Caco-2 (cell line): ENCODE measurements around the gene LPAR3. TPM values are rescaled to one million over a fixed set of nuclear protein-coding genes. Genes with fewer than 3 reads are reported as not detected.

Source experiments
- BruUV-seq: library from RNA; stranded (reverse); fragments of 400-500 nt; replicated peaks from 2 replicates; lab custom pipeline; 2021; lab: Mats Ljungman, UMichigan
- CTCF ChIA-PET: fragments of 300-600 bp; sonication (Branson Sonifier 250); formaldehyde crosslinking; loops from one replicate; lab custom pipeline; 2022; ENCODE audit warnings: antibody characterized with exemption; lab: Charles Lee
- POLR2A ChIA-PET: fragments of 300-600 bp; sonication (Branson Sonifier 250); formaldehyde crosslinking; loops from one replicate; lab custom pipeline; 2022; ENCODE audit warnings: antibody characterized with exemption; lab: Charles Lee
- DNase-seq, 2 experiments: peaks; one replicate each; pipeline versions ENCODE4 v3.0.0 to v3.0.0-alpha.2; 2020 to 2022
- H3K27me3 ChIP-seq: replicated peaks from 2 replicates; pipeline ENCODE4 v1.6.0; 2011; ENCODE audit warnings: low read length; ENCODE audit not compliant: control insufficient read depth, insufficient read depth
- H3K36me3 ChIP-seq: 2 replicates; pipeline ENCODE4 v1.5.1; 2011; ENCODE audit warnings: low read length; ENCODE audit not compliant: control insufficient read depth, insufficient read depth
- H3K4me1 ChIP-seq: fragments of 250-450 bp; sonication (Bioruptor Pico); 2 replicates; pipeline ENCODE4 v1.5.1; 2020; ENCODE audit warnings: mild to moderate bottlenecking
- H3K4me3 ChIP-seq: 2 replicates; pipeline ENCODE4 v1.5.1; 2011; ENCODE audit warnings: low read depth, mild to moderate bottlenecking, control low read depth, low read length
- H3K9me3 ChIP-seq: fragments of 250-450 bp; sonication (Bioruptor Pico); 2 replicates; pipeline ENCODE4 v1.5.1; 2020; ENCODE audit warnings: mild to moderate bottlenecking, moderate library complexity
- H3K27ac Mint-ChIP-seq: one replicate; pipeline ENCODE4 v1.8.0; 2022; ENCODE audit warnings: mixed read lengths; ENCODE audit not compliant: unreplicated experiment
- H3K27me3 Mint-ChIP-seq: one replicate; pipeline ENCODE4 v1.8.0; 2022; ENCODE audit warnings: mixed read lengths; ENCODE audit not compliant: insufficient read depth, unreplicated experiment
- H3K36me3 Mint-ChIP-seq: one replicate; pipeline ENCODE4 v1.8.0; 2022; ENCODE audit warnings: mild to moderate bottlenecking, mixed read lengths; ENCODE audit not compliant: insufficient read depth, unreplicated experiment
- H3K4me1 Mint-ChIP-seq: one replicate; pipeline ENCODE4 v1.8.0; 2022; ENCODE audit warnings: low read depth, mixed read lengths; ENCODE audit not compliant: unreplicated experiment
- H3K4me3 Mint-ChIP-seq: one replicate; pipeline ENCODE4 v1.8.0; 2022; ENCODE audit warnings: mild to moderate bottlenecking, moderate library complexity, mixed read lengths; ENCODE audit not compliant: unreplicated experiment
- H3K9me3 Mint-ChIP-seq: one replicate; pipeline ENCODE4 v1.8.0; 2022; ENCODE audit warnings: mixed read lengths; ENCODE audit not compliant: unreplicated experiment
- CTCF ChIP-seq, 2 experiments: fragments of 200-600 bp in 1 of 2; IDR thresholded peaks; 1 replicate in 1 of 2; 2 replicates in 1 of 2; pipeline versions ENCODE4 v1.5.1 to v1.8.0; 2011 to 2022; ENCODE audit warnings: antibody characterized with exemption in 1 of 2, control low read depth in 1 of 2, inconsistent platforms in 1 of 2, low read depth in 1 of 2, low read length in 1 of 2, mild to moderate bottlenecking in 1 of 2, moderate library complexity in 1 of 2; ENCODE audit not compliant: insufficient read depth in 1 of 2, severe bottlenecking in 1 of 2, unreplicated experiment in 1 of 2
- intact Hi-C: fragments of 100-400 bp; cut with micrococcal nuclease; formaldehyde crosslinking; loops from one replicate; pipeline ENCODE4 v1.10.0; 2022; ENCODE audit not compliant: unreplicated experiment
- total RNA-seq: library from RNA; stranded (reverse); gene quantifications from 2 replicates; pipeline ENCODE4 v1.2.3, GENCODE V29; 2022

The LPAR3 gene
- total RNA-seq, 1 experiment from 2014 or later, result not detected

GRCh38 chr1:84842748-84843231 is 50.2 kb downstream of the LPAR3 start:
- Mint-ChIP-seq H3K9me3 (no peaks in the 10 kb centered on the region), H3K36me3 (no peaks in the 10 kb centered on the region), H3K4me3 (no peak overlapping the region), H3K27ac (no peak overlapping the region), H3K27me3 (peaks cover 14% of the 10 kb centered on the region), H3K4me1 (no peaks in the 10 kb centered on the region)
- intact Hi-C loops, result no loop called here
- no peaks in the 10 kb centered on the region for H3K36me3 ChIP-seq
- ChIA-PET POLR2A (no interaction called here), CTCF (no interaction called here)
- H3K4me1 ChIP-seq, result no peaks in the 10 kb centered on the region
- H3K4me3 ChIP-seq, result no peak overlapping the region
- DNase-seq, result no peak
- no peak for TF ChIP-seq CTCF (IDR thresholded peaks at IDR 0.05; ENCODE audit: insufficient read depth in 1 of 2, low read depth in 1 of 2, low read length in 1 of 2, severe bottlenecking in 1 of 2, unreplicated experiment in 1 of 2)
- no peaks in the 10 kb centered on the region for H3K9me3 ChIP-seq
- no peaks in the 10 kb centered on the region for H3K27me3 ChIP-seq
- BruUV-seq, result no TSS peak

DNA sequence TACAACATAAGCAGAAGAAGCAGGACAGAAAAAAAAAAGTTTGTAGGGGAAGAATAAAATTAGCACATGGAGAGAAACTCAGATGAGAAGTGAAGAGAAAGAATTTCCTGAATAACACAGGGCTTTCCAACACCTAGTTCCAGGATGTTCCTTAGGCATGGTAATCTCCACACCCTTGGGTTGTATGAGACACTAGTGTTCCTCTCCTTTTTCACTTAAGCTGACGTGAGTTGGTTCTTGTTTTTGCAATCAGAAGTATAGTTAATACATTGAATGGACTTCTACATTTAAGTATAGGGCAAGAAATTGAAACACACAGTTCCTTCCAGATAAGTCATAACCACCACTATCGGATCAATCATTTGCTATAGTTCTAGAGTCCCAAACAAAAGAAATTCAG is 51.0 kb downstream of the LPAR3 start:
- H3K36me3 ChIP-seq, result no peaks in the 10 kb centered on the region
- intact Hi-C loops, result no loop called here
- H3K4me1 ChIP-seq, result no peaks in the 10 kb centered on the region
- no peak overlapping the region for H3K27ac Mint-ChIP-seq
- H3K27me3 ChIP-seq, result no peaks in the 10 kb centered on the region
- peaks cover 14% of the 10 kb centered on the region for H3K27me3 Mint-ChIP-seq
- no peak overlapping the region for H3K4me3 Mint-ChIP-seq
- no peaks in the 10 kb centered on the region for H3K9me3 Mint-ChIP-seq
- no peak overlapping the region for H3K4me3 ChIP-seq
- no peaks in the 10 kb centered on the region for H3K9me3 ChIP-seq
- POLR2A ChIA-PET, result no interaction called here
- no peaks in the 10 kb centered on the region for H3K36me3 Mint-ChIP-seq
- H3K4me1 Mint-ChIP-seq, result no peaks in the 10 kb centered on the region
- no TSS peak for BruUV-seq
- TF ChIP-seq CTCF (IDR thresholded peaks at IDR 0.05; ENCODE audit: insufficient read depth in 1 of 2, low read depth in 1 of 2, low read length in 1 of 2, severe bottlenecking in 1 of 2, unreplicated experiment in 1 of 2), result no peak
- no peak for DNase-seq
- CTCF ChIA-PET, result no interaction called here

DNA sequence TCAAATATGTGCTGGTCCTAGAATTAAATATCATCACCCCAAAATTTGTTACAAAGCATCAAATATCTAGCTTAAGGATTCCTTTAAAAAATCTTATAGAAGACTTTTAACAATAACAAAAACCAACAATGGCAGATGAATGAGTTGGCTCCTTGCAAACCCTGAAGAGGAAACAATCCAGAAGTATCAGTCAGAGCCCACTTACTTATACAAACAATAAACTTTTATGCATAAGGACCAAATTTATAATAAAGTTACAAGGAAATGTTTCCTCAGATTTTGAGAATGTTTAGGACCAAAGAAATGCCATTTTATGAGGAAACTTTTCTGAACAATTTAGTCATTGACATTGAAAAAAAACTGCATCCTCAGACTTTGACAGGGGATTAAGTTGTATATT is 52.7 kb downstream of the LPAR3 start:
- Mint-ChIP-seq H3K27ac (no peak overlapping the region), H3K36me3 (no peaks in the 10 kb centered on the region), H3K4me1 (no peaks in the 10 kb centered on the region), H3K9me3 (no peaks in the 10 kb centered on the region), H3K4me3 (no peak overlapping the region), H3K27me3 (peaks cover 14% of the 10 kb centered on the region)
- ChIA-PET POLR2A (no interaction called here), CTCF (no interaction called here)
- H3K9me3 ChIP-seq, result no peaks in the 10 kb centered on the region
- no peak for DNase-seq
- no peak for TF ChIP-seq CTCF (IDR thresholded peaks at IDR 0.05; ENCODE audit: insufficient read depth in 1 of 2, low read depth in 1 of 2, low read length in 1 of 2, severe bottlenecking in 1 of 2, unreplicated experiment in 1 of 2)
- no peak overlapping the region for H3K4me3 ChIP-seq
- H3K4me1 ChIP-seq, result no peaks in the 10 kb centered on the region
- H3K36me3 ChIP-seq, result no peaks in the 10 kb centered on the region
- no peaks in the 10 kb centered on the region for H3K27me3 ChIP-seq
- no TSS peak for BruUV-seq
- intact Hi-C loops, result no loop called here
